Smooth muscle cell (in vitro differentiated cells): ENCODE results near the gene ZDHHC14. TPM values are rescaled to one million over a fixed set of nuclear protein-coding genes. Genes with fewer than 3 reads are reported as not detected.

Source experiments
- DNase-seq: peaks from one replicate; lab custom pipeline; 2025; ENCODE audit not compliant: unreplicated experiment; lab: John Stamatoyannopoulos, UW
- H2AFZ ChIP-seq: fragments of 200-600 bp; sonication (generic); 2 replicates; pipeline ENCODE4 v1.6.0; 2016; ENCODE audit warnings: antibody characterized with exemption, low read depth, mild to moderate bottlenecking
- H3F3A ChIP-seq: fragments of 200-600 bp; sonication (generic); 2 replicates; pipeline ENCODE4 v1.6.0; 2017; ENCODE audit warnings: antibody characterized with exemption, low read depth
- H3K27ac ChIP-seq: fragments of 200-600 bp; sonication (generic); 2 replicates; pipeline ENCODE4 v1.5.1; 2016; ENCODE audit warnings: low read depth, mild to moderate bottlenecking
- H3K27me3 ChIP-seq: fragments of 200-600 bp; sonication (generic); 2 replicates; pipeline ENCODE4 v1.6.1; 2016; ENCODE audit warnings: low read depth, mild to moderate bottlenecking
- H3K36me3 ChIP-seq: fragments of 200-600 bp; sonication (generic); 2 replicates; pipeline ENCODE4 v1.5.1; 2016; ENCODE audit warnings: low read depth
- H3K4me1 ChIP-seq: fragments of 200-600 bp; sonication (generic); 2 replicates; pipeline ENCODE4 v1.5.1; 2016; ENCODE audit warnings: low read depth
- H3K4me2 ChIP-seq: fragments of 200-600 bp; sonication (generic); 2 replicates; pipeline ENCODE4 v1.6.0; 2016; ENCODE audit warnings: mild to moderate bottlenecking
- H3K4me3 ChIP-seq: fragments of 200-600 bp; sonication (generic); 2 replicates; pipeline ENCODE4 v1.5.1; 2016; ENCODE audit warnings: mild to moderate bottlenecking
- H3K79me2 ChIP-seq: fragments of 200-600 bp; sonication (generic); 2 replicates; pipeline ENCODE4 v1.6.0; 2016; ENCODE audit warnings: low read depth, mild to moderate bottlenecking
- H3K9ac ChIP-seq: fragments of 200-600 bp; sonication (generic); 2 replicates; pipeline ENCODE4 v1.6.0; 2016; ENCODE audit warnings: low read depth
- H3K9me3 ChIP-seq: fragments of 200-600 bp; sonication (generic); replicated peaks from 2 replicates; pipeline ENCODE4 v1.5.1; 2016; ENCODE audit warnings: low read depth
- H4K20me1 ChIP-seq: fragments of 200-600 bp; sonication (generic); 2 replicates; pipeline ENCODE4 v1.6.0; 2016; ENCODE audit warnings: low read depth
- WGBS: methylation state at CpG from one replicate; pipeline ENCODE4 v1.1.7; 2016; ENCODE audit warnings: low lambda C conversion rate; 5-methylcytosine and 5-hydroxymethylcytosine counted together
- polyA plus RNA-seq: library from polyadenylated mRNA; unstranded; fragments of >200 nt; fragmentation: Nextera tagmentation; extraction: Ambion mirVana; gene quantifications from 2 replicates; pipeline ENCODE4 v1.2.1, GENCODE V29; 2016
- total RNA-seq: library from RNA; depleted of rRNA; stranded (reverse); fragments of >200 nt; gene quantifications from 2 replicates; pipeline ENCODE4 v1.2.3, GENCODE V29; 2014
- TF ChIP-seq, protein P1 (sequence below): fragments of 200-600 bp; sonication (generic); IDR thresholded peaks from 2 replicates; pipeline ENCODE4 v1.5.1; 2017; ENCODE audit warnings: borderline replicate concordance, mild to moderate bottlenecking, antibody characterized with exemption; ENCODE audit not compliant: insufficient read depth, poor library complexity, severe bottlenecking

ZDHHC14 gene
- total and polyA plus RNA-seq, 2 experiments from 2014 or later, result 1.3 to 1.6 TPM

GRCh38 chr6:157627195-157627966 lies 246.4 kb downstream of the ZDHHC14 start:
- Histone ChIP-seq H2AFZ (no peak overlapping the region), H3K4me1 (peaks cover 30% of the 10 kb centered on the region), H3F3A (peaks cover 3% of the 10 kb centered on the region), H3K79me2 (no peaks in the 10 kb centered on the region), H3K4me3 (no peak overlapping the region), H3K4me2 (no peak overlapping the region), H3K9me3 (no peaks in the 10 kb centered on the region), H3K9ac (no peak overlapping the region), H4K20me1 (no peaks in the 10 kb centered on the region), H3K27me3 (no peaks in the 10 kb centered on the region), H3K27ac (no peak overlapping the region), H3K36me3 (no peaks in the 10 kb centered on the region)
- DNase-seq, result no peak
- TF ChIP-seq, protein P1, sequence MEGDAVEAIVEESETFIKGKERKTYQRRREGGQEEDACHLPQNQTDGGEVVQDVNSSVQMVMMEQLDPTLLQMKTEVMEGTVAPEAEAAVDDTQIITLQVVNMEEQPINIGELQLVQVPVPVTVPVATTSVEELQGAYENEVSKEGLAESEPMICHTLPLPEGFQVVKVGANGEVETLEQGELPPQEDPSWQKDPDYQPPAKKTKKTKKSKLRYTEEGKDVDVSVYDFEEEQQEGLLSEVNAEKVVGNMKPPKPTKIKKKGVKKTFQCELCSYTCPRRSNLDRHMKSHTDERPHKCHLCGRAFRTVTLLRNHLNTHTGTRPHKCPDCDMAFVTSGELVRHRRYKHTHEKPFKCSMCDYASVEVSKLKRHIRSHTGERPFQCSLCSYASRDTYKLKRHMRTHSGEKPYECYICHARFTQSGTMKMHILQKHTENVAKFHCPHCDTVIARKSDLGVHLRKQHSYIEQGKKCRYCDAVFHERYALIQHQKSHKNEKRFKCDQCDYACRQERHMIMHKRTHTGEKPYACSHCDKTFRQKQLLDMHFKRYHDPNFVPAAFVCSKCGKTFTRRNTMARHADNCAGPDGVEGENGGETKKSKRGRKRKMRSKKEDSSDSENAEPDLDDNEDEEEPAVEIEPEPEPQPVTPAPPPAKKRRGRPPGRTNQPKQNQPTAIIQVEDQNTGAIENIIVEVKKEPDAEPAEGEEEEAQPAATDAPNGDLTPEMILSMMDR, result no peak
- WGBS, result 95% methylated on average over 11 of the region's 11 CpGs

- Histone ChIP-seq H3K4me1 (peaks cover 30% of the 10 kb centered on the region), H3F3A (peaks cover 3% of the 10 kb centered on the region), H3K9me3 (no peaks in the 10 kb centered on the region), H3K79me2 (no peaks in the 10 kb centered on the region), H4K20me1 (no peaks in the 10 kb centered on the region), H3K27me3 (no peaks in the 10 kb centered on the region), H3K9ac (no peak overlapping the region), H3K36me3 (no peaks in the 10 kb centered on the region), H3K27ac (peak overlapping the region; percentile 51), H2AFZ (no peak overlapping the region), H3K4me2 (peak overlapping the region; percentile 64), H3K4me3 (no peak overlapping the region)
- DNase-seq, result no peak
- TF ChIP-seq, protein P1, result no peak
- 91% methylated on average over 10 of the region's 11 CpGs for WGBS
These were observed 247.5 kb downstream of the ZDHHC14 start for GRCh38 chr6:157628463-157628862.

DNA sequence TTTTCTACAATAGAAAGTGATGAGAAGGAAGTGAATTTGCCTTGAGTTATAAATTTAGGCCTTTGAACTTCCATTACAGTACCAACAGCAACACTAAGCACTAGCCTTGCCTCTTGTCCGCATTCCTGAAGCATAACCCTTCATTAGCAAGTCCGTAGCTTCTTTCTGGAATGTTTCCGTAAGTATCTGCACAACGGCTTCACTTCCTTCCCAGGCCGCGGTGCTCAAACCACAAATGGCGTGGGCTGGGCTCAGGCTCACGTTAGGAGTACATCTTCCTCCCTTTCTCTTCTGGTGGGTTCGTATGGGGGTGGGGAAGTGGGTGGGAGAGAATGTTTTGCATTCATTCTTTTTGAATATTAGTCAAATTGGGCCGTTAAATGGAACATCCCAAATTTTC lies 248.2 kb downstream of the ZDHHC14 start:
- H3K79me2 ChIP-seq, result no peaks in the 10 kb centered on the region
- 12% methylated on average over 10 of the region's 10 CpGs for WGBS
- peak overlapping the region; percentile 64 for H3K4me2 ChIP-seq
- H3F3A ChIP-seq, result peaks cover 3% of the 10 kb centered on the region
- no peak overlapping the region for H3K9ac ChIP-seq
- H2AFZ ChIP-seq, result no peak overlapping the region
- no peaks in the 10 kb centered on the region for H3K27me3 ChIP-seq
- TF ChIP-seq, protein P1, result no peak
- H3K4me1 ChIP-seq, result peaks cover 30% of the 10 kb centered on the region
- no peaks in the 10 kb centered on the region for H4K20me1 ChIP-seq
- H3K36me3 ChIP-seq, result no peaks in the 10 kb centered on the region
- H3K9me3 ChIP-seq, result no peaks in the 10 kb centered on the region
- H3K27ac ChIP-seq, result peak overlapping the region; percentile 51
- no peak overlapping the region for H3K4me3 ChIP-seq
- DNase-seq, result no peak

DNA sequence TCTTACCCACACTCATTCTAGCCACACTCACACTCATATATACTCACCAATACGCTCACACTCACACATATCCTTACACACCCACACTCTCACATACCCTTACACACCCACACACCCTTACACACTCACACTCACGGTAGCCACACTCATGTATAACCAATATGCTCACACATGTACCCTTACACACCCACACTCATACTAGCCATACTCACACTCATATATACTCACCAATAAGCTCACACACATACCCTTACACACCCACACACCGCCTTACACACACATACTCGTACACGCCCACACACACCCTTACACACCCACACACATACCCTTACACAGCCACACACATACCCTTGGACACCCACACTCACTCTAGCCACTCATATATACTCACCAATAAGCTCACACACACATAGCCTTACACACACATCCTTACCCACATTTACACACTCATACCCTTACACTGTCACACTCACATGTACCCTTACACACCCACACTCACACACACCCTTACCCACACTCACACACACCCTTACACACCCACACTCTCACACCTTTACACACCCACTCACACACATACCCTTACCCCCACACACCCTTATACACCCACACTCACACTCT lies 249.6 kb downstream of the ZDHHC14 start:
- no peak overlapping the region for H3K9ac ChIP-seq
- no peaks in the 10 kb centered on the region for H3K27me3 ChIP-seq
- H4K20me1 ChIP-seq, result no peaks in the 10 kb centered on the region
- H3K27ac ChIP-seq, result peak overlapping the region; percentile 47
- H3K79me2 ChIP-seq, result no peaks in the 10 kb centered on the region
- no peaks in the 10 kb centered on the region for H3K9me3 ChIP-seq
- peaks cover 3% of the 10 kb centered on the region for H3F3A ChIP-seq
- peaks cover 30% of the 10 kb centered on the region for H3K4me1 ChIP-seq
- WGBS, result 100% methylated on average over 3 of the region's 5 CpGs
- no peaks in the 10 kb centered on the region for H3K36me3 ChIP-seq
- TF ChIP-seq, protein P1, result no peak
- H2AFZ ChIP-seq, result no peak overlapping the region
- H3K4me2 ChIP-seq, result peak overlapping the region; percentile 49
- H3K4me3 ChIP-seq, result no peak overlapping the region
- DNase-seq, result no peak
